NCI-H69 (cell line): ENCODE data around the gene NUPR1.
"Not testable (repeated sequence)": the region's sequence is repeated elsewhere in the genome, so short reads cannot be mapped to it uniquely, and the experiment has no call there.

ENCODE experiments used
- DNase-seq: peaks from one replicate; lab custom pipeline; 2025; lab: John Stamatoyannopoulos, UW

Gene NUPR1

DNA sequence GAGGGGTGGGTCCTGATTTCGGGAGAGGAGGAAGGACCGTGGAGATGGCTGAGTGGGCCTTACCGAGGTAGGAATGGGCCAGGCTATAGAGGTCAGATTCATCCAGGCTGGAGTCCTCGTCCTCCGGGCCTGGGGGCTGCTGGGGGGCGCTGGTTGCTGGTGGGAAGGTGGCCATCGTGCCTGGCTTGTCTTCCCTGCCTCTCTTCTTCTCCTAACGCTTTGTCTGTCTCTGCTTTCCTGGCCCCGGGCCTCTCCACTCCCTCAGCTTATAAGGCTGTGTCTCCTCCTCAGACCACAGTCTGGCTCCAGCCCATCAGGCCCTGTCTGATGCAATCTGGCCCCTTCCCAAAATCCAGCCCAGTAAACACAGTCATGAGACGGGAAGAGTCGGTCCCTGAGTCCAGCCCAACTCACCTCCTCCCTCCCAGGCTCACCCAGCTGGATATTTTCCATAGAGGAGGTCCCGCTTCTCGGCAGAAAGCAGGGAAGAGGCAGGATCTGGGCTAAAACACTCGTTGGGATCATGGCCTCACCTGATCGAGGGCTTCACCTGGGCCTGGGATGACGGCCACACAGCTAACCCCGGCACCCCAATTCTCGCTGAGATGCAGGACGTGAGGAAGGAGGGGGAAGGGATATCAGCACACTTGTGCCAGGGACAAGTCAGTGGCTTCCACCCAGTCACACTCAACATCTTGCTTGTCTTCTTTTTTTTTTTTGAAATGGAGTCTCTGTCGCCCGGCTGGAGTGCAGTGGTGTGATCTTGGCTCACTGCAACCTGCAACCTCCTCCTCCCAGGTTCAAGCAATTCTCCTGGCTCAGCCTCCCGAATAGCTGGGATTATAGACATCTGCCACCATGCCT is at the start of gene NUPR1:
Gene NUPR1 (minus strand): TSS at position 242 of the 864 bp plus-strand sequence. CDS start 67 bp downstream, at position 175.
- no peak for DNase-seq

GRCh38 chr16:28587386-28587785 is 48.6 kb upstream of the NUPR1 start:
- DNase-seq: no peak

GRCh38 chr16:28586466-28586865 is 47.7 kb upstream of the NUPR1 start:
- DNase-seq: no peak

GRCh38 chr16:28585674-28586073 is 46.9 kb upstream of the NUPR1 start:
- no peak for DNase-seq

DNA sequence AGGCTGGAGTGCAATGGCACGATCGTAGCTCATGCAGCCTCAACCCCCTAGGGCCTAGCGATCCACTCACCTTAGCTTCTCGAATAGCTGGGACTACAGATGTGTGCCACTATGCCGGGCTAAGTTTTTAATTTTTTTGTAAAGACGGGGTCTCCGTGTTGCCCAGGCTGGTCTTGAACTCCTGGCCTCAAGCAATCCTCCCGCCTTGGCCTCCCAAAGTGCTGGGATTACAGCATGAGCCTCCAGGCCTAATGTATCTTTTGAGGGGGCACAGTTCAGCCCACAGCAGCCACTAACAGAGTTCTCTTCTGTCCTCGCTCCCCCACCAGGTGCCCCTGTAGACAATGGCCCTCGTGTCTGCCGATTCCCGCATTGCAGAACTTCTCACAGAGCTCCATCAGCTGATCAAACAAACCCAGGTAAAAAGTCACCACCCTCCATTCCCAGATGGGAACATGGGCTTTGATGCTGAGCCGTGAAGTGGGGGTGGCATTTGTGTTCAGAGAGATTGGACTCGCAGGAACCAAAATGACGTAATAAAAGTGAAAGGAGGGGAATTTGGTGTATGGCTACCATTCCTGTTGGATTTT is 42.0 kb upstream of the NUPR1 start:
- DNase-seq: no peak

DNA sequence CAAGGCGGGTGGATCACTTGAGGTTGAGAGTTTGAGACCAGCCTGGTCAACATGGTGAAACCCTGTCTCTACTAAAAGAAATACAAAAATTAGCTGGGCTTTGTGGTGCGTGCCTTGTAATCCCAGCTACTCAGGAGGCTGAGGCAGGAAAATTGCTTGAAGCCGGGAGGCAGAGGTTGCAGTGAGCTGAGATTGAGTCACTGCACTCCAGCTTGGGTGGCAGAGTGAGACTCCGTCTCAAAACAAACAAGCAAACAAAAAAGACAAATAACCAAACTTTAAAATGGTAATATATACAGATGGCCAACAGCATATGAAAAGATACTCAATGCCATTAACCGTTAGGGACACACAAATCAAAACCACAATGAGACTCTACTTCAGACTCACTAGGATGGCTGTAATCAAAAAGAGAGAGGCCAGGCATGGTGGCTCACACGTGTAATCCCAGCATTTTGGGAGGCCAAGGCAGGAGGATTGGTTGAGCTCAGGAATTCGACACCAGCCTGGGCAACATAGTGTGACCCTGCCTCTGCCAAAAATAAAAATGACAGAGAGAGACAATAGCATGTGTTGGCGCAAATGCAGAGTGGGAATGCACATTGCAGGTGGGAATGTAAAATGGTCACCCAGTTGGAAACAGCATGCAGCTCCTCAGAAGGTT is 36.8 kb upstream of the NUPR1 start:
- no peak for DNase-seq

- peak; percentile 8 for DNase-seq
Measured at GRCh38 chr16:28574925-28575324, 36.2 kb upstream of the NUPR1 start.

- DNase-seq: no peak
Measured at GRCh38 chr16:28573738-28574718, 35.3 kb upstream of the NUPR1 start.

DNA sequence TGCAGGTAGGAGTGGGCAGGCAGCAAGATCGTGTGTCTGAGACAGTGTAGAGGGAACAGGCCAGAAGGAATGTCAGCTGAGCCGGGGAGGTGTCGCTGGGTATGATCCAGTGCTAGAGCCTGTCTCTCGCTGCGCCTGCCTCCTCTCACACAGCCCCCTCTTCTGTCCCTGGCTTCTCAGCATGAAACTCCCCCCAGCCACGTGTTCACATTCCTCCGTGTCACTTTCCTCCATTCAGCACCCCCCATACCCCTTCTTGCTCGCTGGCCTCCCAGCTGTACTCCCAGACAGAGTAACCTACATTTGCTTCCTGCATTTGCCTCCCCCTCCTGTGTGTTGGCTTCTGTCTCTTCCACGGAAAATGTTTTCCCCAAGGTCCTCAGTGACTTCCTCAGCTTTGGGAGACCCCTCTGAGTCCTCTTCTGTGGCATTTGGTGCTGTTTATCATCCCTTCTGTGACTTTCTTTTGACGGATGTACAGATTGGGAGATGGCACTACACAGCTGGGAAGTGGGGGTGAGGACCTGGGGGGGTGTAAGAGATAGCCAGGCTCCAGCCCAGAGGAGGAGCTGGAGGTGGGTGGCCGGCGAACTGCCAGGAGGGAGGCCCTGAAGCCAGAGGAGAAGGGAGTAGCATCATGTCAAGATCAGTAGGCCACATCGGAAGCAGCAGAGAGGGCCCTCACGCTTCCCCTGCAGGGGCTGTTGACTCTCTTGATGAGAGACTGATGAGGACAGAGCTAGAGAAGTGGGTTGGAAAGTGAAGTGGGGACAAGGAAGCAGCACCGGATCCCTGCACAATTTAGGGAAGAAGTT is 34.1 kb upstream of the NUPR1 start:
- DNase-seq: no peak

DNA sequence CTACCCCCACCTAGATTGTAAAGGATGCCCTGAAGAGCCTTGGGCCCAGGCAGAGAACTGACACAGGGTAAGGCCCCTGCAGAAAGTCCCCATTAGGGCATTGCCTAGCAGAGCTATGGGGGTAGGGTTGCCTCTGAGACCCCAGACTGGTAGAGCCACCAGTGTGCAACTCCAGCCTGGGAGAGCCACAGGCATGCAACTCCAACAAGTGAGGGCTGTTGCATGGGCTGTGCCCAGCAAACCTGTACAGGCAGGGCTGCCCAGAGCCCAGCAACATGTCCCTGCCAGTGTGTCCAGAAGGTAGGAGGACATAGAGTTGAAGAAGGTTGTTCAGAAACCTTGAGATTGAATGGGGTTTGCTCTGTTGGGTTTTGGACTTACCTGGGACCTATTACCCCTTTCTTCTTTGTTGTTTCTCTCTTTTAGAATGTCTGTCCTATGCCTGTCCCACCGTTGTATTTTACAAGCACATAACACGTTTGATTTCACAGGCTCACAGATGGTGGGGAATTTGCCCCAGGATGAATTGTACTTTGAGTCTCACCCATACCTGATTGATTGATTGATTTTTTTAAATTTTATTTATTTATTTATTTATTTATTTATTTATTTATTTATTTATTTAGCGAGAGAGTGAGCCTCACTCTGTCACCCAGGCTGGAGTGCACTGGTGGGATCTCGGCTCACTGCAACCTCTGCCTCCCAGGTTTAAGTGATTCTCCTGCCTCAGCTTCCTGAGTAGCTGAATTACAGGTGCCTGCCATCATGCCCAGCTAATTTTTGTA is 31.4 kb upstream of the NUPR1 start:
- DNase-seq: no peak

DNA sequence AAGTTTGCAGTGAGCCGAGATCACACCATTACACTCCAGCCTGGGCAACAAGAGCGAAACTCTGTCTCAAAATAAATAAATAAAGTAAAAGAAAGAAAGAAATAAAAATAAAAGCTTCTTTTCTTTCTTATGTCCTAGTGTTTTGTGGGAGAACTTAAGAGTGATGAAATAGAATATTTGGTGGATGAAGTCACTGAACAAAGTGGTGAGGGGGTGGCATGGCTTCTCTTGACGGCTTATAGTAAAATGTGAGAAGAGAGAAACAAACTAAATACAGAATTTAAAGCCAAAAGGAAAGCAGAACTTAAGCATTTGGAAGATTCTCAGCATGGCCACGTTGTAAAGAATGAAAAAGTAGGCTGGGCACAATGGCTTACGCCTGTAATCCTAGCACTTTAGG is 30.2 kb upstream of the NUPR1 start:
- DNase-seq: no peak

DNA sequence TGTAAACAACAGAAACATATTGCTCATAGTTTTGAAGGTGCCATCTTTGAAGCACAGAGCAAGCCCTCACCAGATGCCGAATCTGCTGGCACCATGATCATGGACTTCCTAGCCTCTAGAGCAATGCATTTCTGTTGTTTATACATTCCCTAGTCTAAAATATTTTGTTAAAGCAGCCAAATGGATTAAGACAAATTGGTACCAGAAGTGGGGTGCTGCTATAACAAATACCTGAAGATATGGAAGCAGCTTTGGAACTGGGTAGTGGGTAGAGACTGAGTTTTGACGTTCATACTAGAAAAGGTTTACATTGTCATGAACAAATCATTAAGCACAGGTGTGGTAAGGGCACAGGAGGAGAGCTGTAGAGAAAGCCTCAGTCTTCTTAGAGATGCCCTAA is 28.5 kb upstream of the NUPR1 start:
- DNase-seq: no peak

- DNase-seq: not testable (repeated sequence)
Measured at GRCh38 chr16:28566233-28566925, 27.6 kb upstream of the NUPR1 start.

DNA sequence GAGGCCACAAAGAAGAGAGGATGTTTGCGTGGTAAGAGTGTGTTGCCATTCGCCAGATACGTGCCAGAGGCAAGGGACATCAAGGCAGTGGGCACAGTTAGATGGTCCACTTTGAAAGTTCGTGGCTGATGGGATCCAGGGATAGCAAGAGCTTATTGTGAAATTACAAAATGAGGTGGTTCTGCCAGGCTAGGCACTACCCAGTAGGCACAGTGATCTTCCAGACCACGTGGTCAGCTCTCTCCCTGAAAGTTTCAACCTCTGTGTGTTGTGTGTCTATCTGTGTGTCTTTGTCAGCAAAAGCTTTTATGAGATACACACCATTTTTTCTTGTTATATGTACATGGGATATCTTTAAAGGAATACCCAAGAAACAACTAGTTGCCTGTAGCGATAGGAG is 24.4 kb upstream of the NUPR1 start:
- no peak for DNase-seq

- DNase-seq: no peak
Measured at GRCh38 chr16:28562199-28562598, 23.4 kb upstream of the NUPR1 start.

GRCh38 chr16:28561557-28562187 is 22.9 kb upstream of the NUPR1 start:
- no peak for DNase-seq

DNA sequence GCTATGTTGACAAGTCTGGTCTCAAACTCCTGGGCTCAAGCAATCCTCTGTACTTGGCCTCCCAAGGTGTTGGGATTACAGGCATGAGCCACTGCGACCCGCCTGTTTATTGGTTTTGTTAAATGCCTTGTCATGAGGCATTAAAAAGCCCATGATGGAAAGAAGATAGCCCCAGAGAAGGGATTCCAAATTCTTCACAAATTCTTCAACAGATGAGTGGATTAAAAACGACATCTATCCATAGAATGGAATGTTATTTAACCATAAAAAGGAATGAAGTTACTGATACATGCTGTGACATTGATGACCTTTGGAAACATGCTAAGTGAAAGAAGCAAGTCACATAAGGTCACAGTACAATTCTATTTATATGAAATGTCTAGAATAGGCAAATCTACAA is 19.7 kb upstream of the NUPR1 start:
- DNase-seq: no peak

DNA sequence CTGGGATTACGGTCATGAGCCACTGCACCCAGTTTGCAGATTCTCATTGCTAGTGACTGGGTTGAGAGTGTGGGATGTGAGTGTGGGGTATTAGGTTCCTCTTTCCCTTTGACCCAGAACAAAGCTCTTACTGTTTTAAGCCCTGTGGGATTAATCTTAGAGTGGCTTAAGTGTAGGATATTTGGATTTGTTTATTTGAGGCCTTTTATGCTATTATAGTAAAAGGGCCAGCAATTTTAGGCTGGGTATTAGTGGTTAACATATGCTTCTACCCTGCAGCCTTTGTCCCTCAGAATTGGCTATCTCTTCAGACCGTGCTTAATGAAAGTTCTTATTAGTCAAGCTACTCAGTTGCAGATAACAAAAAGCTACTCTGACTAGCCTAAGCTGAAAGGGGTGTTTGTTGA is 18.1 kb upstream of the NUPR1 start:
- no peak for DNase-seq

DNA sequence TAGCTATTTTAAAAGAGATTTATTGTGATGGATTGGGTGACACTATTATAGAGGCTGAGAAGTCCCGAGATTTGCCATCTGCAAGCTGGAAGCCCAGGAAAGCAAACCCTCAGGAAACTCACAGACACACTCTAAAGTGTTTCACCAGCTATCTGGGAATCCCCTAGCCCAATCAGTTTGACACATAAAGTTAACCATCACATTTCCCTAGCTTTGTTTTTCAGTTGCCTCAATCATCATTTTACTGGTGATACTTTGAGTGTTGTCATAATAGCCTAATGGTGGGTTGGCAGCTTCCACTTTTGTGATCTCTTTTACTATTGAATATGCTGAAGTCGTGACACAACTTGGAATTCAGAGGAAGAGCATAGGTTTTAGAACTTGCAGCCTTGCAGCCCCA is 16.8 kb upstream of the NUPR1 start:
- no peak for DNase-seq
